DOHH2 (cell line): ENCODE results near the gene LRRC46.

Experiments
- H3F3A ChIP-seq: fragments of 200-600 bp; sonication (generic), shearing (Covaris generic); 2 replicates; pipeline ENCODE4 v1.6.0; 2016; ENCODE audit warnings: antibody characterized with exemption, mild to moderate bottlenecking; ENCODE audit not compliant: control insufficient read depth, insufficient read depth
- H3K27ac ChIP-seq: fragments of 200-600 bp; sonication (generic); 2 replicates; pipeline ENCODE4 v1.5.1; 2014; ENCODE audit warnings: low read depth, mild to moderate bottlenecking, low read length, moderate library complexity
- H3K27me3 ChIP-seq: fragments of 200-600 bp; sonication (generic); 2 replicates; pipeline ENCODE4 v1.6.1; 2014; ENCODE audit warnings: mild to moderate bottlenecking, low read length, mixed read lengths; ENCODE audit not compliant: control insufficient read depth
- H3K36me3 ChIP-seq: fragments of 200-600 bp; sonication (generic); 2 replicates; pipeline ENCODE4 v1.6.1; 2014; ENCODE audit warnings: mild to moderate bottlenecking, low read length, moderate library complexity, mixed read lengths; ENCODE audit not compliant: control insufficient read depth
- H3K4me1 ChIP-seq: fragments of 200-600 bp; sonication (generic); 2 replicates; pipeline ENCODE4 v1.6.1; 2014; ENCODE audit warnings: mild to moderate bottlenecking, low read length, mixed read lengths; ENCODE audit not compliant: control insufficient read depth
- H3K4me2 ChIP-seq: fragments of 200-600 bp; sonication (generic); 2 replicates; pipeline ENCODE4 v1.6.0; 2014; ENCODE audit warnings: mild to moderate bottlenecking, low read length, moderate library complexity
- H3K4me3 ChIP-seq: fragments of 200-600 bp; sonication (generic); 2 replicates; pipeline ENCODE4 v1.5.1; 2014; ENCODE audit warnings: mild to moderate bottlenecking, low read length, mixed read lengths
- H3K79me2 ChIP-seq: fragments of 200-600 bp; sonication (generic); 2 replicates; pipeline ENCODE4 v1.6.1; 2014; ENCODE audit warnings: mild to moderate bottlenecking, low read length, mixed read lengths; ENCODE audit not compliant: control insufficient read depth
- H3K9me2 ChIP-seq: fragments of 200-600 bp; sonication (generic); replicated peaks from 2 replicates; pipeline ENCODE4 v1.6.1; 2014; ENCODE audit warnings: mild to moderate bottlenecking, low read length, mixed read lengths; ENCODE audit not compliant: control insufficient read depth
- H3K9me3 ChIP-seq: fragments of 200-600 bp; sonication (generic); 2 replicates; pipeline ENCODE4 v1.6.1; 2014; ENCODE audit warnings: antibody characterized with exemption, low read length, mixed read lengths; ENCODE audit not compliant: control insufficient read depth, insufficient read depth
- H4K20me1 ChIP-seq: fragments of 200-600 bp; sonication (generic); 2 replicates; pipeline ENCODE4 v1.6.0; 2014; ENCODE audit warnings: low read depth, mild to moderate bottlenecking, antibody characterized with exemption, low read length, moderate library complexity; ENCODE audit not compliant: control insufficient read depth, insufficient read depth
- CTCF ChIP-seq: fragments of 200-600 bp; sonication (generic); IDR thresholded peaks from one replicate; pipeline ENCODE4 v1.5.1; 2014; ENCODE audit warnings: antibody characterized with exemption, mild to moderate bottlenecking, low read depth, low read length; ENCODE audit not compliant: poor library complexity, severe bottlenecking
- EZH2phosphoT487 ChIP-seq: fragments of 200-600 bp; sonication (generic); IDR thresholded peaks from 2 replicates; pipeline ENCODE4 v1.6.1; 2017; ENCODE audit warnings: borderline replicate concordance, mild to moderate bottlenecking, antibody characterized with exemption, low read length, moderate library complexity, mixed read lengths

LRRC46 gene

GRCh38 chr17:47804461-47804860 is 27.0 kb upstream of the LRRC46 start:
- no peaks in the 10 kb centered on the region for H3K79me2 ChIP-seq
- H4K20me1 ChIP-seq = no peaks in the 10 kb centered on the region
- H3K4me1 ChIP-seq = no peaks in the 10 kb centered on the region
- H3K4me3 ChIP-seq = no peak overlapping the region
- no peaks in the 10 kb centered on the region for H3F3A ChIP-seq
- TF ChIP-seq EZH2phosphoT487 (no peak), CTCF (no peak)
- peaks cover 3% of the 10 kb centered on the region; the same call in 1 of the 2 replicates for H3K36me3 ChIP-seq
- H3K9me3 ChIP-seq = no peaks in the 10 kb centered on the region
- H3K4me2 ChIP-seq = no peak overlapping the region
- no peaks in the 10 kb centered on the region for H3K9me2 ChIP-seq
- H3K27ac ChIP-seq = no peak overlapping the region
- H3K27me3 ChIP-seq = peaks cover 8% of the 10 kb centered on the region; the same call in 1 of the 2 replicates

GRCh38 chr17:47806026-47806912 is 25.2 kb upstream of the LRRC46 start:
- Histone ChIP-seq H3K36me3 (peaks cover 10% of the 10 kb centered on the region; the same call in 1 of the 2 replicates), H3K4me1 (no peaks in the 10 kb centered on the region), H3K27me3 (peaks cover 8% of the 10 kb centered on the region; the same call in 1 of the 2 replicates), H3K79me2 (no peaks in the 10 kb centered on the region), H3K27ac (no peak overlapping the region), H3K9me2 (no peaks in the 10 kb centered on the region), H3K4me3 (no peak overlapping the region), H3K9me3 (no peaks in the 10 kb centered on the region), H3F3A (no peaks in the 10 kb centered on the region), H3K4me2 (no peak overlapping the region), H4K20me1 (no peaks in the 10 kb centered on the region)
- TF ChIP-seq EZH2phosphoT487 (no peak), CTCF (no peak)

- H4K20me1 ChIP-seq = no peaks in the 10 kb centered on the region
- H3K27ac ChIP-seq = no peak overlapping the region
- no peaks in the 10 kb centered on the region for H3K4me1 ChIP-seq
- no peaks in the 10 kb centered on the region for H3F3A ChIP-seq
- no peak overlapping the region for H3K4me3 ChIP-seq
- H3K9me3 ChIP-seq = no peaks in the 10 kb centered on the region
- H3K4me2 ChIP-seq = no peak overlapping the region
- no peaks in the 10 kb centered on the region for H3K9me2 ChIP-seq
- peaks cover 8% of the 10 kb centered on the region; the same call in 1 of the 2 replicates for H3K27me3 ChIP-seq
- TF ChIP-seq EZH2phosphoT487 (no peak), CTCF (no peak)
- peaks cover 10% of the 10 kb centered on the region; the same call in 1 of the 2 replicates for H3K36me3 ChIP-seq
- H3K79me2 ChIP-seq = no peaks in the 10 kb centered on the region
Observed at GRCh38 chr17:47806913-47807255, 24.6 kb upstream of the LRRC46 start.
